ENCODE results near the gene IGDCC3. TPM values are rescaled to one million over a fixed set of nuclear protein-coding genes. Genes with fewer than 3 reads are reported as not detected.

Gene IGDCC3
- total RNA-seq, 4 donors from 2014 or later = not detected

- H3K36me3 ChIP-seq = no peaks in the 10 kb centered on the region
- H3K27me3 ChIP-seq = peaks cover 6% of the 10 kb centered on the region
- H3K9me3 ChIP-seq = no peaks in the 10 kb centered on the region
- H3K4me1 ChIP-seq = peaks cover 16% of the 10 kb centered on the region
- H3K4me3 ChIP-seq = no peak overlapping the region
- 80% methylated on average over 17 of the region's 17 CpGs for WGBS
- H3K27ac ChIP-seq = no peak overlapping the region
- no peak for DNase-seq (ENCODE audit: low spot score in 2 of 2)
- no peak for TF ChIP-seq CTCF (IDR thresholded peaks at IDR 0.05)
- TF ChIP-seq EP300 (IDR thresholded peaks at IDR 0.05) = no peak
- no peak for TF ChIP-seq POLR2AphosphoS5 (IDR thresholded peaks at IDR 0.05)
- TF ChIP-seq POLR2A (IDR thresholded peaks at IDR 0.05) = no peak
Measured at GRCh38 chr15:65388306-65389080, 10.7 kb upstream of the IGDCC3 start.

GRCh38 chr15:65386886-65387285, 9.1 kb upstream of the IGDCC3 start:
- WGBS = 94% methylated on average over 6 of the region's 6 CpGs
- Histone ChIP-seq H3K9me3 (no peaks in the 10 kb centered on the region), H3K27ac (no peak overlapping the region), H3K4me3 (no peak overlapping the region), H3K36me3 (no peaks in the 10 kb centered on the region), H3K27me3 (no peaks in the 10 kb centered on the region), H3K4me1 (peaks cover 16% of the 10 kb centered on the region)
- DNase-seq (ENCODE audit: low spot score in 2 of 2) = no peak
- TF ChIP-seq EP300 (IDR thresholded peaks at IDR 0.05) (no peak), POLR2A (IDR thresholded peaks at IDR 0.05) (no peak), CTCF (IDR thresholded peaks at IDR 0.05) (no peak), POLR2AphosphoS5 (IDR thresholded peaks at IDR 0.05) (no peak)

GRCh38 chr15:65386376-65386775, 8.6 kb upstream of the IGDCC3 start:
- Histone ChIP-seq H3K4me1 (peaks cover 16% of the 10 kb centered on the region), H3K9me3 (no peaks in the 10 kb centered on the region), H3K27me3 (peaks cover under 1% of the 10 kb centered on the region), H3K36me3 (no peaks in the 10 kb centered on the region), H3K27ac (no peak overlapping the region), H3K4me3 (no peak overlapping the region)
- DNase-seq (ENCODE audit: low spot score in 2 of 2) = no peak
- TF ChIP-seq POLR2AphosphoS5 (IDR thresholded peaks at IDR 0.05) = no peak
- TF ChIP-seq CTCF (IDR thresholded peaks at IDR 0.05) = no peak
- no peak for TF ChIP-seq POLR2A (IDR thresholded peaks at IDR 0.05)
- no peak for TF ChIP-seq EP300 (IDR thresholded peaks at IDR 0.05)
- 67% methylated on average over 1 of the region's 6 CpGs for WGBS

- Histone ChIP-seq H3K9me3 (no peaks in the 10 kb centered on the region), H3K4me1 (peaks cover 16% of the 10 kb centered on the region), H3K36me3 (no peaks in the 10 kb centered on the region), H3K27me3 (peaks cover 6% of the 10 kb centered on the region), H3K4me3 (peak overlapping the region; percentile 46), H3K27ac (no peak overlapping the region)
- no peak for DNase-seq (ENCODE audit: low spot score in 2 of 2)
- TF ChIP-seq EP300 (IDR thresholded peaks at IDR 0.05) (no peak), POLR2AphosphoS5 (IDR thresholded peaks at IDR 0.05) (no peak), CTCF (IDR thresholded peaks at IDR 0.05) (no peak)
- 38% methylated on average over 10 of the region's 10 CpGs for WGBS
Measured at GRCh38 chr15:65385870-65386258, 8.1 kb upstream of the IGDCC3 start.

GRCh38 chr15:65384895-65385869, 7.4 kb upstream of the IGDCC3 start:
- peak; percentile 89 to 90 for DNase-seq (ENCODE audit: low spot score in 2 of 2)
- peaks cover 11% of the 10 kb centered on the region for H3K27me3 ChIP-seq
- TF ChIP-seq POLR2AphosphoS5 (IDR thresholded peaks at IDR 0.05) = no peak
- TF ChIP-seq CTCF (IDR thresholded peaks at IDR 0.05) = peak; percentile 64 to 83
- no peaks in the 10 kb centered on the region for H3K9me3 ChIP-seq
- H3K4me3 ChIP-seq = peak overlapping the region; percentile 46
- no peak overlapping the region for H3K27ac ChIP-seq
- H3K4me1 ChIP-seq = peaks cover 16% of the 10 kb centered on the region
- H3K36me3 ChIP-seq = no peaks in the 10 kb centered on the region
- WGBS = 14% methylated on average over 28 of the region's 43 CpGs

Measured in suprapubic skin (tissue), 4 donors.